NOMO-1 treated with dmso at 0.1 percent for 144 hours (cell line): Measurements from ENCODE around the gene AGXT.
A peak's percentile ranks its signal among the peaks of the same experiment; 100 is the strongest.

Experiments used
- DNase-seq: peaks from one replicate; lab custom pipeline; 2025; ENCODE audit not compliant: unreplicated experiment; lab: John Stamatoyannopoulos, UW

AGXT gene

GRCh38 chr2:240865391-240865790 lies 3.2 kb upstream of the AGXT start:
- DNase-seq = peak; percentile 2

DNA sequence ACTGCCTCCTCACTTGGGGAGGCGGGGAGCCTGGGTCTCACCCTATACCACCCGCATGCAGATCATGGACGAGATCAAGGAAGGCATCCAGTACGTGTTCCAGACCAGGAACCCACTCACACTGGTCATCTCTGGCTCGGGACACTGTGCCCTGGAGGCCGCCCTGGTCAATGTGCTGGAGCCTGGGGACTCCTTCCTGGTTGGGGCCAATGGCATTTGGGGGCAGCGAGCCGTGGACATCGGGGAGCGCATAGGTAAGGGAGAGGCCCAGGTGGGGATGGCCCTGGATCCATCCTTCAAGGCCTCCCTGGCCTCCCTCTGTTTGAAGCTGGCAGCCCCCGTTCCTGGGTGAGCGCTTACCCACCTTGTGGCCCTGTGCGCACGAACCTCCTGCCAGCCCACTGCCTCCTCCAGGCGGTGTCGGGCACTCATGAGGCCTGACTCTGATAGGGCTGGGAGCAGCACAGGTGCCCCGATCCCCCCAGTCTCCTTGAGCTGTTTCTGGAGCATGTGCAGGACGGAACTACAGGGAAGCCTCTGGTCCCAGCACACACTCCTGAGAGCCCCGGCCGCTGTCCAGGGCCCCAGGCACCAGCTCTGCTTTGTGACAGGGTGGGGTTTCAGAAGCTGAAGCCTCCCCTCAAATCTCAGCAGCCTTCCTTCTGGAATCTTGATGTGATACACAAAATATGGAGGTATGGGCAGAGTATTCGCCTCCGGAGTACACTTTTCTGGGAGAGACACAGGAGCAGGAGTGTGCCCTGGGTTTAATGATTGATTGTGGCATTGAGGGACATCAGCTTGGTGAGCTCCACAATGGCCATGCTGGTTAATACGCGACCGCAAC lies 708 bp downstream of the AGXT start:
- DNase-seq = no peak

DNA sequence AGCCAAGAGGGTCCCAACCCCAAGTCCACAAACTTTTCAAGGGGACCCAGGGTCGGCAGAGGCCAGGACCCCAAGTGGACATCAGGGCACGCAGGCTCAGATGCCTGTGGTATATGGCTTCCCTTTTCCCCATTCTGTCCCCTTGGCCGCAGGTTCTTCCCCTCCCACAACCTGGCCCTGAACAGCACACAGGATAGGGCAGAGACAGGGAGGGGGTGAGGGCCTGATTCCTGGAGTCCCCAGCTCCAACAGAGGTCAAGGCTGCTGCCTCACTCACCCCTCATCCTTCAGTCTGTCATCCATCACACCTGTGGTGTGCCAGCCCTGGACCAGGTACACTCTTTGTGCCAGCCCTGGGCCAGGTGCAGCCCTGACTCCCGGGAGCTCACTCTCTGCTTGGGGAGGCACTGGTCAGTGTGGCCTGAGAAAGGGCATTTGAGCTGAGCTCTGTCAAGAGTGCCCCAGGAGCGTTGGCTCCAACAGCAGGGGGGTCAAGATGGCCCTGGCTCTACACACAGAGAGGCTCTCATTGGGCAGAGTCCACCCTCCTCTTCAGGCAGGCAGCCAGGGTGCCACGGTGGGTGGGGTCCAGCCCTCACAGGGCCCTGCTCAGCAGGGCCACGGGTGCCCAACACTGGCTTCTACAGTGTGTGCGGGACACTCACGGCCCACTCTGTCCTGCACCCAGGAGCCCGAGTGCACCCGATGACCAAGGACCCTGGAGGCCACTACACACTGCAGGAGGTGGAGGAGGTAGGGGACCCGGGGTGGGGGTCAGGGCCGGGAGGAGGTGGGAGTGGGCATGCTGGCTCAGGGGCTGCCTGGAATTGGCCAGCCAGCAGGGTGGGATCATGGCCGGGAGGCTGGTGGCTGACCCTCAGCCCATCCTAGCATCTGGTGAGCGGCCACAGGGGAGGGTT lies 1.6 kb downstream of the AGXT start:
- no peak for DNase-seq

GRCh38 chr2:240871071-240871958 lies 2.7 kb downstream of the AGXT start:
- DNase-seq = no peak

- DNase-seq = no peak
Measured at GRCh38 chr2:240872317-240873097, 3.9 kb downstream of the AGXT start.

DNA sequence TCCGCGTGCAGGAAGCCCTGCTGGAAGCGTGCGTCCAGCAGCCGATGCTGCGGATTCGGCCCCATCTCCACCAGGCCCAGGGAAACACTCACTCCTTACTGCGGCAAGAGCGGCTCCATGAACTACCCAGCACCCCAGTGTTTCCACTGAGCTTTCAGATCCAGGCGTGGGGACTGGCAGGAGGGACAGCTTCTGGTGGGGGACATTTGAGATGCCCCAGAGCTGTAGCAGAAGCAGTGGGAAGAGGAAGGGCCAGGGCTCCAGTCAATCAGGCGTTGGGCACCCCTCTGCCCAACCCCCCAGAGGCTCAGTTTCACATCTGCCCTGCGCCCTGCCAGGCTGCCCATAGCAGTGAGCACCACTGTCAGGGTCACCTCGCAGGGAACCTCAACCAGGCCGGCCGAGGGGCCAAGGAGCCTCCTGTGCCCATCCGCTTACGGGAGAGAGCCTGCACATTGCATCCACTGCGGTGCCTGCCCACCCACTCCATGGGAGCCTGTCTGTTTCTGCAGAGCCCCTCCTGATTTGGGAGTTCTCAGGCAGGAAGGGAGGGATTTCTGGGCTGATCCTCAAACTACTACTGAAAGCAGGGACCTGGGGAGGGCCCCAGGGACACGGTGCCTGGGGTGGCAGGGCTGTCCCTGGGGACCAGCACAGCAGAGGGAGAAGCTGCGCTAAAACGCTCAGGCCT lies 4.6 kb downstream of the AGXT start:
- no peak for DNase-seq

DNA sequence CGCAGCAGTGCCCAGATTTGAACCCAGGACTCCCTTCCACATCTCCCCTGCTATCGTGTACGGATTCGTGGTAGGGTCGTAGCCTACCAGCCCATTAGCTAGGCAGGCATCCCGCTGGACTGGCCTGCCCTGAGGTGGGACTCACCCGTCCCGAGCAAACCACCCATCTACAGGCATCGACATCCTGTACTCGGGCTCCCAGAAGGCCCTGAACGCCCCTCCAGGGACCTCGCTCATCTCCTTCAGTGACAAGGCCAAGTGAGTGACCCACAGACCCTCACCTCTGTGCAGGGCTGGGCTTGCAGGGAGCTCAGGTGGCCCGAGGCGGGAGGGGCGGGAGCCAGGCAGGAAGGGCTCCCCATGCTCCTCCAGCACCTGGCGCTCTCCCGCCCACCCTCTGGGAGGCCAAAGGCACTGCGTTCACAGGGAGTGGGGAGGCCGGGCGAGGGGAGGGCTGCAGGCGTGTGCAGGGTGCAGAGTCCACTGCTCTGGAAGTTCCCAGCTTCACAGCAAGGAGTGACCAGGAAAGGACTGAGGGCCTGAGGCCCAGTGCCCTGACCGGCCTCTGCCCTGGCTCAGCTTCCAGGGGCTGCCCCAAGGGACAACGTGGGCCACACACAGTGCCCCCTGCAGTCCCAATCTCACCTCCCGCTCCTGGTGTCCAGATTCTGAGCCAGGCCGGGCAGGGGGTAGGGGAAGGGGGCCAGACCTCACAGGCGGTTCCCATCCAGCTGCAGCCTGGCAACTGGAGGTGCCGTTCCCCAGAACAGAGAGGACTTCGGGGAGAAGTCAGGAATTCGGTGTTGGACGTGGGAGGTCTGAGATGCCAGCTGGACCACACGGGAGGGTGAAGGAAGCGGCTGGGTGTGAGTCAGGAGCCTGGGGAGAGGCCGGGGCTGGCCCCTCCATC lies 5.4 kb downstream of the AGXT start:
- DNase-seq = no peak

DNA sequence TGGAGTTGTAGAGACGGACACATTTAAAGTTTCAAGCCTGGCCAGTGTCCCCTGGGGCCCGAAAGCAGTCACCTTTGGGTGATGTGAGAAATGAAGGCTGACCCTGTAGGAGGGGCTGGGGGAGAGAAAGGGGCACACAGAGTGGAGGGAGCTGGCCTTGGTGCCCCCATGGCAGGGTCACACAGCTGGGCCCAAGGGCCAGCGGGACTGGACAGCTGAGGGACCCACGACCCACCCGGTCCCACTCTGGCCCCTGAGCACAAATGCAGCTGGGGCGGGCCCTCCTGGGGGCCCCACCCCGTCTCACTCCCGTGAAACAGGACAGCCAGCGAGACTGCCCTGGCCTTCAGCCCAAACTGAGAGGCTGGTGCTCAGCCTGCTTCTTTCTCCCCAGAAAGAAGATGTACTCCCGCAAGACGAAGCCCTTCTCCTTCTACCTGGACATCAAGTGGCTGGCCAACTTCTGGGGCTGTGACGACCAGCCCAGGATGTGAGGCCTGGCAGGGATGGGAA lies 6.1 kb downstream of the AGXT start:
- no peak for DNase-seq

DNA sequence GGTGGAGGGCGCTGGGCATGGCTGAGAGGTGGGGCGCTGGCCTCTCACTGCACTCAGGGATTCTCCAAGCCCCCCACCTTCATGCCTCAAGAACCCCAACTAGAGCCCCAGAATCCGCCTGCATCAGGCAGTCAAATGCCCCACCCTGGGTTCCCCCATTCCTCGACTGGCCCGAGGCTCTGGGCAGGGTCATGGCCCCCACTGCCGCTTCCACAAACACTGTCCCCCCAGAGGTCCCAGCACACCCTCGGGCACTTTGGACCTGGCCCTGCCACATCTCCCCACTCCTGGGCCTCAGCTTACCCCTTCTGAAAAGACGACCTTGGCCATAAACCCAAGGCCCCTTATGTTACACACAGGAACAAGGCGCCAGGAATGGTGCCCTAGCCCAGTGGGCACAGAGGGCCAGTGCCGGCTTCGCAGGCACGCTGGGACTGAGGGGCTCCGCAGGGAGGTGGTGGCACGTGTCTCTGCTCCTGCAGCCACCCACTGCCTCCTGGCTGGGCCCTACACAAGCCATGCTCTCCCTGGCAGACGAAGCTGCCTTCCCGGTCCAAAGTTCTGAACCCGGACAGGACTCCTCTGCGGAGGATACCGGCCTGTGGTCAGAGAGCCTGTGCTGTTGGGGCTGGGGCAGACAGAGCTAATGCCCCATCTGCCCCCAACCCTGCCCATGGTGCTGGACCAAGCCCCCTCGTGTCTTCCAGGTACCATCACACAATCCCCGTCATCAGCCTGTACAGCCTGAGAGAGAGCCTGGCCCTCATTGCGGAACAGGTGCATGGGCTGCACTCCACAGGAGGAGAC lies 6.8 kb downstream of the AGXT start:
- no peak for DNase-seq

- no peak for DNase-seq
Measured at GRCh38 chr2:240876035-240876474, 7.4 kb downstream of the AGXT start.

- no peak for DNase-seq
Measured at GRCh38 chr2:240876475-240877251, 8.0 kb downstream of the AGXT start.

- DNase-seq = no peak
Measured at GRCh38 chr2:240877460-240878340, 9.1 kb downstream of the AGXT start.

DNA sequence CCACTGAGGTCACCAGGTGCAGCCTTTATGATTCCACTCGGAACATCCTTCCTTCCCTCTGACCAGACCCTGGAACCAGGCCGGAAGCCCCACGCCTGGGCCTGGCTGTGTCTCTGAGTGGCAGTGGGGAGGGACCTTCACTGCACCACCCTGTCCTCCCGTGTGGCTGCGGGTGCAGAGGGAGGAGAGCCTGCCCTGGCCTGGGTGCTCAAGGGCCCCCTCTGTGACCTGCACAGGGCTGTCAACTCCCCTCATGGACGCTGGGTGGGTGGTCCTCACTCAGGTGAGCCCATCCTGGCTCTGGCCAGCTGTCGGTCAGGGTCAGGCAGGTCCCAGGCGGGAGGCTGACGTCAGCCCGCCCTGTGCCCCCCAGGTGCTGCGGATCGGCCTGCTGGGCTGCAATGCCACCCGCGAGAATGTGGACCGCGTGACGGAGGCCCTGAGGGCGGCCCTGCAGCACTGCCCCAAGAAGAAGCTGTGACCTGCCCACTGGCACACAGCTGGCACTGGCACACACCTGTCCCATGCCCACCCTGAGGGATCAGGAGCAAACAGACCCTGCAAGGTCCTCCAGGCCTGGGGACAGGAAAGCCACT lies 9.8 kb downstream of the AGXT start:
- DNase-seq = no peak

DNA sequence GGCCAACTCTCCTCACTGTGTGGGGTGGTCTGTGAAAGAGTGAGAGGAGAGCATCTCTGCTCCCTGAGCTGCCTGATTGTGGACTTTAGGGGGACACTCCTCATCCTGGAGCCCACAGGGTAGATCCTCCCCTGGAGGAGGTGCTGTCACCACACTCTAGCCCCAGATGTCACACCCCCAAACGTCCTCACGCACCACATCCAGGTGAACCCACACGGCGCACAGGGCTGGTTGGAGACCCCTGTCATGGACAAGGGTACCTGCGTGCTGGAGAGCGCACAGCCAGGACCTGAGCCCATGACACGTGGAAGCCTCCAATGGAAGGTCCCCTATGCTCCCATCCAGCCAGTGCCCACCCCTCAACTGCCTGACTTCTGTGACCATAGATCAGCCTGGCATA lies 10.5 kb downstream of the AGXT start:
- no peak for DNase-seq

GRCh38 chr2:240881913-240882312 lies 13.3 kb downstream of the AGXT start:
- DNase-seq = no peak
